NCI-H2029 (cell line): Measurements from ENCODE around the gene ULK4.
"Not testable (repeated sequence)": the region's sequence is repeated elsewhere in the genome, so short reads cannot be mapped to it uniquely, and the experiment has no call there.

ENCODE experiments used
- DNase-seq: peaks from one replicate; lab custom pipeline; 2025; lab: John Stamatoyannopoulos, UW

The ULK4 gene

GRCh38 chr3:41647730-41648129, 314.2 kb downstream of the ULK4 start:
- DNase-seq = not testable (repeated sequence)

- DNase-seq = no peak
Measured at GRCh38 chr3:41640076-41640475, 321.8 kb downstream of the ULK4 start.

GRCh38 chr3:41638381-41638780, 323.5 kb downstream of the ULK4 start:
- no peak for DNase-seq

GRCh38 chr3:41632700-41633099, 329.2 kb downstream of the ULK4 start:
- no peak for DNase-seq

- DNase-seq = peak; percentile 44
Measured at GRCh38 chr3:41630708-41631107, 331.2 kb downstream of the ULK4 start.

- no peak for DNase-seq
Measured at GRCh38 chr3:41629986-41630385, 331.9 kb downstream of the ULK4 start.

- no peak for DNase-seq
Measured at GRCh38 chr3:41629072-41629471, 332.8 kb downstream of the ULK4 start.

- no peak for DNase-seq
Measured at GRCh38 chr3:41627477-41628087, 334.3 kb downstream of the ULK4 start.

- DNase-seq = no peak
Measured at GRCh38 chr3:41612853-41613252, 349.1 kb downstream of the ULK4 start.

- no peak for DNase-seq
Measured at GRCh38 chr3:41611008-41611407, 350.9 kb downstream of the ULK4 start.

GRCh38 chr3:41608347-41608746, 353.6 kb downstream of the ULK4 start:
- no peak for DNase-seq

GRCh38 chr3:41603807-41604206, 358.1 kb downstream of the ULK4 start:
- no peak for DNase-seq

GRCh38 chr3:41602121-41602520, 359.8 kb downstream of the ULK4 start:
- no peak for DNase-seq

- DNase-seq = no peak
Measured at GRCh38 chr3:41601404-41601987, 360.4 kb downstream of the ULK4 start.

GRCh38 chr3:41600616-41601015, 361.3 kb downstream of the ULK4 start:
- DNase-seq = no peak

- no peak for DNase-seq
Measured at GRCh38 chr3:41599127-41599484, 362.8 kb downstream of the ULK4 start.

GRCh38 chr3:41598402-41599126, 363.3 kb downstream of the ULK4 start:
- peak; percentile 49 for DNase-seq

- no peak for DNase-seq
Measured at GRCh38 chr3:41593774-41594173, 368.1 kb downstream of the ULK4 start.

GRCh38 chr3:41592753-41593510, 369.0 kb downstream of the ULK4 start:
- DNase-seq = no peak

GRCh38 chr3:41583014-41583413, 378.9 kb downstream of the ULK4 start:
- DNase-seq = no peak

GRCh38 chr3:41581700-41582099, 380.2 kb downstream of the ULK4 start:
- DNase-seq = no peak

- DNase-seq = no peak
Measured at GRCh38 chr3:41580274-41580959, 381.5 kb downstream of the ULK4 start.
